NCI-H1930 (cell line): ENCODE measurements around the gene CUL1.

Source experiments
- DNase-seq, 2 experiments: peaks; one replicate each; lab custom pipeline; 2025; lab: John Stamatoyannopoulos, UW

Gene CUL1

DNA sequence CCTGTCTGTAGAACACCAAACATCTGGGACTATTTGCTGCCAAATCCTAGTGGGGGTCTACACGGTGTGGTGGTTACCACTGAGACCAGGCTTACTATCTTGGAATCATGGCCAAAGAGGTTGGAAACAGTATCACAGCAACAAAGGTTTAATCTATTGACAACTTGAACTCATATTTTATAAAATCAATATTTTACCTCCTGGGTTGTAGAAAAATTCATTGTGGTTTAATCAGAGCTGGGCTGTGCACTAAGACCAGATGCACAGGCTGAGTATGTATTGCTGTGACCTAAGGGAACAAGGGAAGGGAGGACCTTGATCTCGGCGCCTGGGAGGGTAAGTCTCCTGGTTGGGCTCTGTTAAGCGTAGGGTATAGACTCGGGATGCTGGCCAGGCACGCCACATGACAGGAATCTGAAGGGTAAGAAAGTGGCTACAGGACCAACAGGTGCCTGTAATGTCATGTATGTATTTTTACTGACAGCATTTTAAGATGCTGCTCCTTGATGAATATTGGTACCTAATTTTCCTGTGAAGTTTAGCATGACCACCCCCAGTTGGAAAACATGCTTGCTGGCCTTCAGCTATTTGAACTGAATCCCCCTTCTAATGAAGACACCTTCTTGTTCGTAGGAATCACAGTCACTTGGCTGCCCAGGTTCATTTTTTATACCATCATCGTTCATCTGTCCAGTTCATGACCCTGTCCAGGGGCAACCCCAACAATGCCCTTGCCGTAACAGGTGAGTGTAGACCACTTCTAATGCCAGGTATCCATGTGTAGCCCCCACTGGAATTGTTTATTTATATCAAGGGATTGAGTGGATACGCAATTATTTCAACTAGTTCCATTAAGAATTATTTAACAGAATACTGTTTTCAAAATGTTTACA, 105.9 kb downstream of the CUL1 start:
- no peak for DNase-seq

DNA sequence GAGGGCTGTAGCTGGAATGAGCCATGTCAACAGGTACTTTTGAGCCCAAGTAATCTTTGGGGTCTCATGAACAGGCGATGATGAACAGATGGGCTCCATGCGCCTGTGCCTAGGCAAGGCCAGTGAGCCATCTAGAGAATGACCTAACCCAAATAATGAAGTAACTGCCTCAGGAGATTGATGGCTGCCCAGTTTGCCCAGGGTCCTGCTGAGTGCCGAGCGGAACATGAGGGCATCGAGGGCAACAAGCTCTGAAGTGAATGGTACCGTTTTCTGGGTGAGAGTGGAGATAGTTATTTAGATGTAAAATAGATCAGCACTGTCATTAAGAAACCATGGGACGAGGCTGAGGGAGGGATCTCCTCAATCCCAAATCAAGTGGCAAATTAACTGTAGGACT, 107.5 kb downstream of the CUL1 start:
- DNase-seq, result no peak

GRCh38 chr7:148807436-148807835, 108.7 kb downstream of the CUL1 start:
- DNase-seq, result no peak

DNA sequence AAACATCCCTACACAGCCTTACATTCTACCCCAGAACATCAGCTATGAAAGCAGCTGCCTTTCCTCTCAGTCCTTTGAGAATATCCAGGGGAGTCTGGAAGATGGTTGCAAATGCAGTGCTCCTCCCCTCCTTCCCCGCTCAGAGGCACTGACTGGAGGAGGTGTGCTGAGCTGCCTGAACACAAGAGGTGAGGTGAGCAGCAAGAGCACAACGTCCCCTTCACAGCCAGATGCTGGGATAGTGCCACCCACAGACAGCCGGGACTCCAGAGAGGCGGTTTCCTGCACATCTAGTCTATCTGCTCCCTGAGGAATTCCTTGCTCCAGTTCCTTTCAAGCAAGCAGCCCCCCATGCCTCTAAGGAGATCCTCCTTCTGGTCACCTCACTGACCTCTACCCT, 111.2 kb downstream of the CUL1 start:
- no peak for DNase-seq

DNA sequence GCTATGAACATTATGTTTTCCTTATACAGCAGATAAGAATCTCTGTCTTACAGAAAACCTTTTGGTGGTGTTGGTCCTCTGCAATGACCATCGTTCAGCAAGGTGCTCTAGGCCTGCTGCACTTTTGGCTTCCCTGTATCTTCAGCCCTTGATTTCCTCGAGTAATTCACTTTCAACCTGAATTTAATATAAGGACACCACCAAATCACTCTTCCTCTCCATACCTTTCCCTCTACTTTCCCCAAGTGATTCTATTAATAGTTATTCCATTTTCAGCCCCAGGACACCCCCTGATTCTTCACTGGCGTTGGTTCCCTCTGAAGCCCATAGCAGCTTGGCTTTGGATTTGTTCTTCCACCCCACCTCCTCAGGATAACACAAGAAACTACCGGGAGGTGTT, 113.2 kb downstream of the CUL1 start:
- no peak for DNase-seq

- DNase-seq, result no peak
These were observed 115.2 kb downstream of the CUL1 start for GRCh38 chr7:148813890-148814289.

- DNase-seq, result no peak
These were observed 116.3 kb downstream of the CUL1 start for GRCh38 chr7:148814922-148815559.

DNA sequence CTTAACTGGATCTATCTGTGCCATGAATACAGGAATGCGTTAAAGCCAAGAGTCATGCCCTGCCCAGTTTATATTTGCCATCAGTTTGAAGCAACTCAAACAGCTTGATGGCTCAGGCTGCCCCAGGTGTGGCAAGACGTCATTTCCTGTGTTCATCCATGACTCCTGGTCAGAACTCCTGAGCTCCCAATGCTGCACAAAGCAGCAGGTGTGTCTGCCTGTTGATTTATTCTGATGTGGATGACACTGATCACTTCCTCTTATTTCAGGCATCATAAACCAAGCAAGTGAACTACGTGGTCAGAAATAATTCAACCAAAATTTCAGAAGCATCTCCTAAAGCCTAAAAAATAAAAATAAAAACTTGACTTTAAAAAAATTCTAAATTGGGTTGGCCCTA, 116.9 kb downstream of the CUL1 start:
- no peak for DNase-seq

GRCh38 chr7:148819697-148820360, 121.1 kb downstream of the CUL1 start:
- DNase-seq, result no peak

GRCh38 chr7:148821422-148821821, 122.7 kb downstream of the CUL1 start:
- DNase-seq, result no peak

GRCh38 chr7:148824864-148825263, 126.2 kb downstream of the CUL1 start:
- DNase-seq, result no peak

GRCh38 chr7:148825338-148825737, 126.6 kb downstream of the CUL1 start:
- DNase-seq, result no peak

- no peak for DNase-seq
These were observed 130.3 kb downstream of the CUL1 start for GRCh38 chr7:148828965-148829364.

DNA sequence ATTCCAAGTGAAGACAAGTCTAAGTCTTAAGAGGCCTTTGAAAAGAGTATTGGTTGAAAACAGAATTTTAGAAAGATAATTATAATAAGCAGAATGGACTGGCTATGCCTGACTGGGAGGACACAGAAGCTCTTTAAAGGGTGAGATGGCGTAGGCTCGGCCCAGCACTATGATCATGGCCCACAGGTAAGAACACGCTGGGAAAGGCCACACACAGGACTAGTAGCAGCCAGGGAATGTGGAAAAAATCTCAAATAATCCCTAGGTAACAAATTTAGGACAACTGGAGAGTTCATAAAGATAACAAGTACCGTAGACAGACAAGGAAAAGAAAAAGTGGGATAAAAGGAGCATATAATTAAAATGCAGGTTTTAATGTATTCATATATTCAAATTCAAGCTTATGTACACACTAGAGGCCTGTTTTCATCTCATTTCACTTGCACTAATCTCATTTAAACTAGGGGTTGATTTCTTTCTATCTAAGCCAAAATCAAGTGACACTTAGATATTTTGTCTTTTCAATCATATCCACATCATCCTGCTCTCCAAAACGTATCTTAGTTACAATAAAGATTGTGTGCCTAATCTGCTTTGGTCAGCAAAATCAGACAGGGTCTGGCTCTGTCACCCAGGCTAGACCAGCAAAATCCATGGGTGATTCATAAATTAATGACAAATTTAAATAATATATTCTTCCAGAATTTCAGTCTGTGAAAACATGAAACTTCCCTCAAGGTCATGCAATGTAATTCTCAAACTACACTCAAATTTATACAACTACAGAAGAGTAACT, 132.4 kb downstream of the CUL1 start:
- no peak for DNase-seq

DNA sequence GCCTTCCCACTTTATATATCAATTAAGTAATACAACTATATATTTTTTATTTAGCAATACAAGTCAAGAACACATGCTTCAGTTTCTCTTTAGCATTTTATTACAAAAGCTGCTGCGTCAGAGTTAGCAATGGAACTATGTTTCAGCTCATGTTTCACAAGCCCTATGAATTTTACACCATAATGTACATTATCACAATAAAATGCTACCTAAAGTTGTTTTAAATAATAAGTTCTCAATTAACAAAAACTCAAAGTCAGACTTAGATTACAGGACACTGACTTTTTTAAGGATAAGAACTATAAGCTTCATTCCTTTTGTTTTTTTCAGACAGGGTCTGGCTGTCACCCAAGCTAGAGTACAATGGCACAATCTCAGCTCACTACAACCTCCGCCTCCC, 133.1 kb downstream of the CUL1 start:
- DNase-seq, result no peak

DNA sequence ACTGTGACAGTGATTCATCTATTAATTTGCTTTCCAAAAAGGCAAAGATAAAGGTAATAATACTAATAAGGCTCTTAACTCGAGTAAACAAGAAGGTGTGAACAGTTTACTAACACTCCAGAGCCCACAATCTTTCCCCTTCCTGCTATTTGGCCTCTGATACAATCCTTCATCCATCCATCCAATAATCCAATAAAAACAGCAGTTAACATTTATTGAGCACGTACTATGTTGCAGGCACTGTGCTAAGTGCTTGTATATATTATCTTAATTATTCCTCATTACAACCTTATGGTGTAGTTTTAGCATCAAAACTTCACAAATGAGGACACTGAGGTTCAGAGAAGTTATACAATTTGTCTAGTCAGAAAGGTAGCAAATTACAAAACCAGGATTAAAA, 135.9 kb downstream of the CUL1 start:
- no peak for DNase-seq

GRCh38 chr7:148835854-148836253, 137.2 kb downstream of the CUL1 start:
- no peak for DNase-seq

DNA sequence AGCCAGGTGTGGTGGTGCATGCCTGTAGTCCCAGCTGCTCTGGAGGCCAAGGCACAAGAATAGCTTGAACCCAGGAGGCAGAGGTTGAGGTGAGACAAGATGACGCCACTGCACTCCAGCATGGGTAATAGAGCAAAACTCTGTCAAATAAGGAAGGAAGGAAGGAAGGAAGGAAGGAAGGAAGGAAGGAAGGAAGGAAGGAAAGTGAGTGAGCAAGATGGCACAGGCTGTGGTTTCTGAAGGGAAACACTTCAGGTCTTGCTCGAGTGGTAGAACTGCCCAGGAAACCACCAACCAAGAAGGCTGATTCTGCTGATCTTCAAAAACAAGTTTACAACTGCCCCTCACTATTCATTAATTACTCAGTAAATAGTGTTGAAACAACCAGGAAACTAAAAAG, 140.2 kb downstream of the CUL1 start:
- no peak for DNase-seq

DNA sequence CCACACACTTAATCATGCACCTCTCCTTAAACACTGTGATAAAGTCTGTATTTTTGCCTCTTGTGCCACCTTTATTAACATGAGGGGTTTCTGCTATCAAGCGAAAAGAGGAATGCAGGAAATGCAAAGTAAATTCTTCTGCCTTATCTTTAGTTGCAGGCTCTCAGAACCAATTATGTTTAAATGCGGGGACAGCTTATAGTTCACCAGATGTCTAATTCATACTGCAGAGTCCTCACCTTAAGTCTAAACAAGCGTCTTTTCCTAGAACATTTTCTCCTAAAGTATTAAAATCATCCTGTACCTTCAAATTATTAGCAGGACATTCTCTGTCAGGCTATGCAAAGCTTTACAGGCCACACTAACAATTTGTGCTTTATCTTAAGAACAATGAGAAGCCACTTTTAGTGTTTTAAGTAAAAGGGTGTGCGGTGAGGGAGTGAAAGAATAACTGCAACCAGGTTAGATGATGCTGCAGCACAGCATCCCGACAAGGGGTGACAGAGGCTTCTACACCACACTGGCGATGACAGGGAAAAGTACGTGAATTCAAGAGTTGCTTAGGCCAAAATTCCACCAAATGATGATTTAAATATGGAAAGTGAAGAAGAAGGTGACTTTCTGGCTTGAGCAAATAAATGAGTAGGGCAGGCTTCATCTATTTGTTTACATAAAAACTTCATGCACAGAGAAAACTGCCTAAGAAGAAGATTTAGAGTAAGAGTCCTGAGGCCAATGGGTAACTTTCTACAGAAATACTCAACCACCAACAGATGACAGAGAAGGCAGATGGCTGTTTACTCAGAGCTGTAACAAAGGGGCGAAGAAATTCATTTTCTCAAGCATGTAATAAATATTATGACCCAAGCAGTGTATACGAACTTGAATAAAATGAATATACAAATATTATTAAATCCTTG, 149.4 kb downstream of the CUL1 start:
- DNase-seq, result no peak

DNA sequence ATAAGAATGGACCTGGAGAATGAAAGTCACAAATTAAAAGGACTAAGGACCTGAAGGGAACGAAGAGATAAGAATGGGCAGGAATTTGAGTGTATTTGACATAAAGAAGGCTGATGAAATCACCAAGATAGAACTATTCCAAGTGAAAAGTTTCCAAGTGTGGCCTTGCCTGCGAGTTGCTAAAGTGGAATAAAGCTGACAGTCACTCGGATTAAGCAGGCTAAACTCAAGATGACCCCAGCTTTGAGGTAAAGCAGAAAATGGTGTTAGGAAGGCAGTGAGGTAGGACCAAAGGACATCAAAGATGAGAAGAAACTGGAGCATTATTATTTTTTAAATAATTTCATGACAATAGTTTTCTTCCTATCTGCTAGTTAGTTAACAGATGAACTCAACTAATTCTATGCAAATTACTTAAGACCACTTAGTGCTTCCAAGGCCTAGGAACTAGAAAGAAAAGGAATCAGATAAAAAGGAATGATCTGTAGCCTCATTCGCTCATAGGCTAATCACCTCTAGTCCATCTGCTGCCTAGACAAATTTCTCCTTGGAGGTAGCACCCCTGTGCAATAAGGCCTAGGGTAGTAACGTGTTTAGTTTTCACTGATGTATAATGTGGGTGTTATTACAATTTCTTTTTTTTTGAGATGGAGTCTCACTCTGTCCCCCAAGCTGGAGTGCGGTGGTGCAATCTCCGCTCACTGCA, 150.8 kb downstream of the CUL1 start:
- DNase-seq, result no peak

DNA sequence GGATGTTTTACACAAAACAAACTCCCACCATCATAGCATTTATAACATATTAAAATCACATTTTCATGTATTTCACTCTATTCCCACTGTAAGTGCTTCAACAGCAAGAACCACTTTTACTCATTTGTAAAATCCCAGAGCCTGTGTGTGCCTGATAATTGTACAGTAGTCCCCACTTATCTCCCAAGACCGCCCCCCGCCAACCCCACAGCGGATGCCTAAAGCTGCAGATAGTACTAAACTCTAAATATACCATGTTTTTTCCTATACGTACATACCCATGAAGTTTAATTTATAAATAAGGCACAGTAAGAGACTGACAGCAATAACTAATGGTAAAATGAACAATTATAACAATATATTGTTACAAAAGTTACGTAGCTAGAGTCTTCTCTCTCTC, 151.9 kb downstream of the CUL1 start:
- DNase-seq, result no peak
